IPS-18a (cell line): ENCODE results near the gene TCP11.

Source experiments
- H3K27ac ChIP-seq: one replicate; pipeline ENCODE4 v1.5.1; 2013; ENCODE audit warnings: low read length
- H3K27me3 ChIP-seq: one replicate; pipeline ENCODE4 v1.6.1; 2013; ENCODE audit warnings: mild to moderate bottlenecking, low read length; ENCODE audit not compliant: control insufficient read depth, insufficient read depth
- H3K36me3 ChIP-seq: one replicate; pipeline ENCODE4 v1.6.1; 2013; ENCODE audit warnings: low read depth, low read length; ENCODE audit not compliant: control insufficient read depth
- H3K4me1 ChIP-seq: one replicate; pipeline ENCODE4 v1.6.1; 2013; ENCODE audit warnings: low read depth, low read length; ENCODE audit not compliant: control insufficient read depth
- H3K4me3 ChIP-seq: one replicate; pipeline ENCODE4 v1.5.1; 2013; ENCODE audit warnings: low read length
- H3K9ac ChIP-seq: one replicate; pipeline ENCODE4 v1.6.1; 2013; ENCODE audit warnings: mild to moderate bottlenecking, low read length, moderate library complexity
- H3K9me3 ChIP-seq: one replicate; pipeline ENCODE4 v1.6.1; 2013; ENCODE audit warnings: low read depth, low read length; ENCODE audit not compliant: control insufficient read depth

TCP11 gene

GRCh38 chr6:35076997-35077712 lies 64.0 kb downstream of the TCP11 start:
- H3K36me3 ChIP-seq, result no peaks in the 10 kb centered on the region

DNA sequence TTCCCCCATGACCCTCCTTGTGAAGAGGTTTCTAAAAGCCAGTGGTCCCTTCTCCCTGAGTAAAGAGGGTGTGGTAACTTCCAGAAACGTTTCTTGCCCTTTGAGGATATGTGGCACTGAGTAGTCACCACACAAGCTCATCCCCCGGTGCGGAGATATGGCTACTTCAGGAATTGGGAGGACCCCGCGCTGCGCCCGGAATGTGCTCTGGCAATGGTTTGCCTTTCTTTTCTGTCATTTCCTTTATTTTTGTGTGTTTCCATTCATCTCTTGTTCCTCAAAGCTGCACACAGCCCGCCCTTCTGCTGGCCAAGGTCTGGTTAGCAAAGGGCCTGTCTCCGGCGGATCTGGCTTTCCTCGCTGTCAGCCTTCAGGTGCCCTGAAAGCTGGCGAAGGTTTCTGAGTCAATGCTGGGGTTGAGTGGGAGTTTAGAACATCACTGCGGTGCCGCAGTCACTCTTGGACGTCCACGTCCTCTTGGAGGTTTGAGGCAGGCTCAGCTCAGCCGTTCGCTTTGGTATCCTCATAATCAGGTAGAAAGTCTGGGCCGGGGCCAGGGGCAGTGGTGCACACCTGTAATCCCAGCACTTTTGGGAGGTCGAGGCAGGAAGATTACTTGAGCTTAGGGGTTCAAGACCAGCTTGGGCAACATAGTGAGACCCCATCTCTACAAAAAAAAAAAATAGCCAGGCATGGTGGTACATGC lies 67.2 kb downstream of the TCP11 start:
- H3K4me1 ChIP-seq, result peaks cover 27% of the 10 kb centered on the region
- H3K9me3 ChIP-seq, result no peaks in the 10 kb centered on the region
- H3K27ac ChIP-seq, result no peak overlapping the region
- H3K27me3 ChIP-seq, result no peaks in the 10 kb centered on the region
- H3K9ac ChIP-seq, result no peak overlapping the region
- no peaks in the 10 kb centered on the region for H3K36me3 ChIP-seq
- no peak overlapping the region for H3K4me3 ChIP-seq

More at GRCh38 chr6:35076997-35077712, 64.0 kb downstream of the TCP11 start:
- H3K4me3 ChIP-seq, result no peak overlapping the region
- no peaks in the 10 kb centered on the region for H3K9me3 ChIP-seq
- no peaks in the 10 kb centered on the region for H3K27me3 ChIP-seq
- H3K27ac ChIP-seq, result no peak overlapping the region
- no peak overlapping the region for H3K9ac ChIP-seq
- peaks cover 12% of the 10 kb centered on the region for H3K4me1 ChIP-seq

GRCh38 chr6:35073211-35073610 lies 67.9 kb downstream of the TCP11 start:
- Histone ChIP-seq H3K36me3 (no peaks in the 10 kb centered on the region), H3K9ac (no peak overlapping the region)

GRCh38 chr6:35072698-35073055 lies 68.5 kb downstream of the TCP11 start:
- Histone ChIP-seq H3K9ac (no peak overlapping the region), H3K4me3 (no peak overlapping the region), H3K4me1 (peaks cover 32% of the 10 kb centered on the region), H3K36me3 (no peaks in the 10 kb centered on the region), H3K27ac (no peak overlapping the region), H3K27me3 (no peaks in the 10 kb centered on the region), H3K9me3 (no peaks in the 10 kb centered on the region)

More at GRCh38 chr6:35073211-35073610, 67.9 kb downstream of the TCP11 start:
- H3K27ac ChIP-seq, result no peak overlapping the region
- no peaks in the 10 kb centered on the region for H3K27me3 ChIP-seq
- no peak overlapping the region for H3K4me3 ChIP-seq
- H3K4me1 ChIP-seq, result peaks cover 32% of the 10 kb centered on the region
- no peaks in the 10 kb centered on the region for H3K9me3 ChIP-seq

GRCh38 chr6:35072051-35072697 lies 69.0 kb downstream of the TCP11 start:
- Histone ChIP-seq H3K9me3 (no peaks in the 10 kb centered on the region), H3K9ac (no peak overlapping the region), H3K4me1 (peaks cover 32% of the 10 kb centered on the region), H3K4me3 (no peak overlapping the region), H3K36me3 (no peaks in the 10 kb centered on the region), H3K27me3 (no peaks in the 10 kb centered on the region), H3K27ac (no peak overlapping the region)

DNA sequence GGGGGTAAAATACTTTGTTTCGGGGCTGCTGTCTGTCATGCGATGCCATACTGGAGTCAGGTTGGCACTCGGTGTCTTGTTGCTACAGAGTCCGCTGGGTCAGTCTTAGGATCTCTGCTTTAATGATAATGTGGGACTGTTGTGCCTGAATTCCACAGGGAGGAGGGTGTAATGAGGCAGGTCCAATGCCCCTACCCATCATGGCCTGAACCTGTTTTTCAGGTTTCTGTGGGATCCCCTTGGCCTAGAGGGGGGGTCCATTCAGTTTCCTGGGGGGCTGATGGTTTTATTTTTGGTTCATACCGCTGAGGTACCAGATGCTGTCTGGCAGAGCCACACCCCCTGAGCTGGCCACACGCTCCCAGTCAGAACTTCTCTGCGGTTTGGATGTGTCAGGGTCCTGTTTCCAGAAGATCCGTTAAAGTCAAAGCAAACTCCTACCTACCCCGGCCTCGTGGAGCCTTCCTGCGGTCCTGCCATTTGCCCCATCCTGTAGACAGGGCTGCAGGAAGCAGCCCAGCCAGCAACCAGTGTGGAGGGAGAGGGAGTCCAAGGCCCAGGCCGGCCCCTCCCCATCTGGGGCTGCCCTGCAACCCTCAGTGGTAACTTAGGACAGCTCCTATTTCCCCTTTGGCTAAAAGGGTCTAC lies 69.7 kb downstream of the TCP11 start:
- H3K9me3 ChIP-seq, result no peaks in the 10 kb centered on the region
- H3K27me3 ChIP-seq, result no peaks in the 10 kb centered on the region
- H3K27ac ChIP-seq, result no peak overlapping the region
- no peak overlapping the region for H3K4me3 ChIP-seq
- no peak overlapping the region for H3K9ac ChIP-seq
- H3K4me1 ChIP-seq, result peaks cover 32% of the 10 kb centered on the region
- no peaks in the 10 kb centered on the region for H3K36me3 ChIP-seq

GRCh38 chr6:35070111-35070510 lies 71.0 kb downstream of the TCP11 start:
- Histone ChIP-seq H3K9ac (no peak overlapping the region), H3K27me3 (no peaks in the 10 kb centered on the region), H3K4me3 (no peak overlapping the region), H3K27ac (no peak overlapping the region), H3K4me1 (peaks cover 32% of the 10 kb centered on the region), H3K9me3 (no peaks in the 10 kb centered on the region), H3K36me3 (no peaks in the 10 kb centered on the region)

DNA sequence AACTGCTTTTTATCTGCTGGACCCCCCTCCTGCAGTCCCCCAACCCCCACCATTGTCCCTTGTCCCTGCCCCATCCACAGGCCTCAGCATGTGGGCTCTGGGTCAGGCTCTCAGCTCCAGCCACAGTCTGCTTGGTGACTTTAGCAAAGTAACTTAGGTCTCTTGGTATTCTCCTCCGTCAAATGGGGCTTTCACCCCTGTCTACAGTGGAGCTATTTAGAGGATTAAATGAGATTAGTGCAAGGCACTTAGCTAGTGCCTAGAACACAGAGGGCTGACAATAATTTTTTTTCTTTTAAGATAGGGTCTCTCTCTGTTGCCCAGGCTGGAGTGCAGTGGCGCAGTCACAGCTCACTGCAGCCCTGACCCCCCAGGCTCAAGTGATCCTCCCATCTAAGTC lies 71.9 kb downstream of the TCP11 start:
- Histone ChIP-seq H3K4me1 (peaks cover 32% of the 10 kb centered on the region), H3K27me3 (no peaks in the 10 kb centered on the region), H3K4me3 (no peak overlapping the region), H3K36me3 (no peaks in the 10 kb centered on the region), H3K9me3 (no peaks in the 10 kb centered on the region), H3K9ac (no peak overlapping the region), H3K27ac (no peak overlapping the region)

- Histone ChIP-seq H3K4me1 (peaks cover 32% of the 10 kb centered on the region), H3K27ac (no peak overlapping the region), H3K36me3 (no peaks in the 10 kb centered on the region), H3K9me3 (no peaks in the 10 kb centered on the region), H3K4me3 (no peak overlapping the region), H3K9ac (no peak overlapping the region), H3K27me3 (no peaks in the 10 kb centered on the region)
Measured at GRCh38 chr6:35068644-35069043, 72.5 kb downstream of the TCP11 start.

- Histone ChIP-seq H3K27ac (no peak overlapping the region), H3K9me3 (no peaks in the 10 kb centered on the region), H3K36me3 (no peaks in the 10 kb centered on the region), H3K4me1 (peaks cover 32% of the 10 kb centered on the region), H3K27me3 (no peaks in the 10 kb centered on the region), H3K9ac (no peak overlapping the region), H3K4me3 (no peak overlapping the region)
Measured at GRCh38 chr6:35068206-35068605, 72.9 kb downstream of the TCP11 start.
